H1 (cell line): ENCODE measurements around the gene ALPL. TPM values are rescaled to one million over a fixed set of nuclear protein-coding genes. Genes with fewer than 3 reads are reported as not detected.

Experiments
- CTCF ChIA-PET: fragments of 300-600 bp; sonication (Branson Sonifier 250); formaldehyde crosslinking; loops from one replicate; lab custom pipeline; 2021; ENCODE audit not compliant: partially characterized antibody; lab: Charles Lee
- POLR2A ChIA-PET: fragments of 300-600 bp; sonication (Branson Sonifier 250); formaldehyde crosslinking; loops from one replicate; lab custom pipeline; 2021; ENCODE audit warnings: inconsistent platforms; ENCODE audit not compliant: partially characterized antibody; lab: Charles Lee
- DNase-seq, 2 experiments: peaks; one replicate each; pipeline versions ENCODE4 v3.0.0 to v3.0.0-alpha.2; 2010 to 2022; ENCODE audit warnings: low spot score in 2 of 2, low read depth in 1 of 2, mixed read lengths in 1 of 2
- FAIRE-seq: peaks from 2 replicates; lab custom pipeline; 2011; peaks lifted over from hg19 to GRCh38; lab: Jason Lieb, UNC
- H2AFZ ChIP-seq: 2 replicates; pipeline ENCODE4 v1.8.1; 2012; ENCODE audit warnings: low read length, inconsistent platforms
- H2AK5ac ChIP-seq: 2 replicates; pipeline ENCODE4 v1.6.1; 2013; ENCODE audit warnings: low read depth, low read length
- H2BK120ac ChIP-seq: replicated peaks from 2 replicates; pipeline ENCODE3; 2013; ENCODE audit warnings: low read depth, low read length, inconsistent platforms
- H2BK12ac ChIP-seq: 2 replicates; pipeline ENCODE4 v1.6.1; 2013; ENCODE audit warnings: low read depth, low read length
- H2BK15ac ChIP-seq: 2 replicates; pipeline ENCODE4 v1.6.1; 2013; ENCODE audit warnings: low read length
- H2BK20ac ChIP-seq: 2 replicates; pipeline ENCODE4 v1.6.1; 2013; ENCODE audit warnings: low read length
- H2BK5ac ChIP-seq: 2 replicates; pipeline ENCODE4 v1.6.1; 2013; ENCODE audit warnings: low read depth, low read length
- H3K14ac ChIP-seq: 2 replicates; pipeline ENCODE4 v1.6.1; 2013; ENCODE audit warnings: inconsistent platforms; ENCODE audit not compliant: insufficient read length
- H3K18ac ChIP-seq: 2 replicates; pipeline ENCODE4 v1.6.1; 2013; ENCODE audit warnings: low read length; ENCODE audit errors: extremely low read depth
- H3K23ac ChIP-seq: 2 replicates; pipeline ENCODE4 v1.6.1; 2013; ENCODE audit warnings: inconsistent platforms; ENCODE audit not compliant: insufficient read length
- H3K23me2 ChIP-seq: 2 replicates; pipeline ENCODE4 v1.6.1; 2013; ENCODE audit warnings: low read depth, low read length
- H3K27ac ChIP-seq: 2 replicates; pipeline ENCODE4 v1.6.1; 2011; ENCODE audit warnings: low read depth, low read length, inconsistent platforms
- H3K27me3 ChIP-seq, 4 experiments: replicated peaks in 1 of 4; 1 replicate in 1 of 4; 2 replicates in 3 of 4; pipeline versions ENCODE4 v1.6.1 to v1.8.1; 2011 to 2013; ENCODE audit warnings: low read length in 3 of 4, mild to moderate bottlenecking in 3 of 4, inconsistent platforms in 2 of 4, mixed read lengths in 2 of 4, moderate library complexity in 1 of 4; ENCODE audit not compliant: control insufficient read depth in 3 of 4, insufficient read depth in 3 of 4; ENCODE audit errors: extremely low read depth in 1 of 4
- H3K36me3 ChIP-seq, 4 experiments: 2 replicates each; pipeline versions ENCODE4 v1.6.1 to v1.8.1; 2011 to 2013; ENCODE audit warnings: mild to moderate bottlenecking in 4 of 4, low read length in 3 of 4, moderate library complexity in 2 of 4, control low read depth in 1 of 4, inconsistent platforms in 1 of 4; ENCODE audit not compliant: insufficient read depth in 4 of 4, control insufficient read depth in 2 of 4
- H3K4ac ChIP-seq: replicated peaks from 2 replicates; pipeline ENCODE3; 2013; ENCODE audit warnings: low read length, low read depth, mixed read lengths, inconsistent platforms; ENCODE audit not compliant: insufficient read length
- H3K4me1 ChIP-seq, 4 experiments: replicated peaks in 1 of 4; 1 replicate in 1 of 4; 2 replicates in 3 of 4; pipeline versions ENCODE4 v1.6.1 to v1.8.1; 2011 to 2013; ENCODE audit warnings: low read length in 3 of 4, inconsistent platforms in 2 of 4, mixed read lengths in 1 of 4; ENCODE audit not compliant: insufficient read depth in 4 of 4, control insufficient read depth in 3 of 4
- H3K4me2 ChIP-seq, 2 experiments: 2 replicates each; pipeline versions ENCODE4 v1.6.1 to v1.8.1; 2011 to 2013; ENCODE audit warnings: low read depth in 2 of 2, low read length in 2 of 2, control low read depth in 1 of 2, inconsistent platforms in 1 of 2, mild to moderate bottlenecking in 1 of 2; ENCODE audit not compliant: insufficient read depth in 1 of 2
- H3K4me3 ChIP-seq, 4 experiments: fragments of 200-600, 300-600 bp in 1 of 4; sonication (generic), shearing (Covaris generic), sonication (Bioruptor Twin) in 1 of 4; 2 replicates each; pipeline versions ENCODE4 v1.5.1 to v1.8.1; 2011 to 2016; ENCODE audit warnings: low read length in 4 of 4, low read depth in 3 of 4, control low read depth in 2 of 4, inconsistent platforms in 2 of 4, mild to moderate bottlenecking in 2 of 4, mixed read lengths in 1 of 4, moderate library complexity in 1 of 4; ENCODE audit not compliant: insufficient read depth in 2 of 4; ENCODE audit errors: extremely low read depth in 1 of 4
- H3K56ac ChIP-seq: replicated peaks from 2 replicates; pipeline ENCODE3; 2013; ENCODE audit warnings: low read depth, mild to moderate bottlenecking, mixed read lengths, low read length, inconsistent platforms; ENCODE audit not compliant: insufficient read length
- H3K79me1 ChIP-seq: 2 replicates; pipeline ENCODE4 v1.6.1; 2013; ENCODE audit warnings: low read depth, low read length, control low read depth
- H3K79me2 ChIP-seq, 2 experiments: 2 replicates each; pipeline versions ENCODE4 v1.6.1 to v1.8.1; 2012 to 2013; ENCODE audit warnings: low read length in 2 of 2, mild to moderate bottlenecking in 2 of 2, inconsistent platforms in 1 of 2; ENCODE audit not compliant: insufficient read depth in 2 of 2, control insufficient read depth in 1 of 2
- H3K9ac ChIP-seq, 4 experiments: replicated peaks in 1 of 4; 1 replicate in 1 of 4; 2 replicates in 3 of 4; pipeline versions ENCODE4 v1.6.1 to v1.8.1; 2011 to 2013; ENCODE audit warnings: low read depth in 3 of 4, low read length in 3 of 4, control low read depth in 2 of 4, mild to moderate bottlenecking in 2 of 4, moderate library complexity in 2 of 4, inconsistent platforms in 1 of 4; ENCODE audit errors: extremely low read depth in 1 of 4
- H3K9me3 ChIP-seq, 2 experiments: 2 replicates each; pipeline versions ENCODE4 v1.6.1 to v1.8.1; 2012 to 2013; ENCODE audit warnings: mild to moderate bottlenecking in 2 of 2, moderate library complexity in 2 of 2, control low read depth in 1 of 2, inconsistent platforms in 1 of 2, low read depth in 1 of 2, low read length in 1 of 2, mixed read lengths in 1 of 2; ENCODE audit not compliant: insufficient read depth in 2 of 2
- H4K20me1 ChIP-seq, 2 experiments: replicated peaks in 1 of 2; 2 replicates each; pipeline versions ENCODE3 to v1.8.1; 2011 to 2013; ENCODE audit warnings: inconsistent platforms in 2 of 2, low read length in 2 of 2, mild to moderate bottlenecking in 1 of 2; ENCODE audit not compliant: insufficient read depth in 2 of 2, control insufficient read depth in 1 of 2
- H4K5ac ChIP-seq: 2 replicates; pipeline ENCODE4 v1.6.1; 2013; ENCODE audit warnings: low read length, low read depth, mixed read lengths, inconsistent platforms; ENCODE audit not compliant: insufficient read length
- H4K8ac ChIP-seq: 2 replicates; pipeline ENCODE4 v1.8.0; 2013; ENCODE audit warnings: mild to moderate bottlenecking, moderate library complexity, low read length, inconsistent platforms; ENCODE audit not compliant: insufficient read depth; ENCODE audit errors: extremely low read depth
- H4K91ac ChIP-seq: replicated peaks from 2 replicates; pipeline ENCODE3; 2013; ENCODE audit warnings: low read length, mixed read lengths, inconsistent platforms; ENCODE audit not compliant: insufficient read length
- POLR2AphosphoS5 ChIP-seq: IDR thresholded peaks from 2 replicates; pipeline ENCODE4 v1.6.1; 2011; ENCODE audit warnings: low read depth, low read length
- RFX5 ChIP-seq: IDR thresholded peaks from 2 replicates; pipeline ENCODE4 v1.6.1; 2011; ENCODE audit warnings: low read depth, low read length, improper control_type of control experiment, borderline replicate concordance
- RXRA ChIP-seq: IDR thresholded peaks from 2 replicates; pipeline ENCODE4 v1.6.1; 2011; ENCODE audit warnings: low read depth, mild to moderate bottlenecking, low read length, moderate library complexity; ENCODE audit not compliant: insufficient read depth
- TAF1 ChIP-seq: IDR thresholded peaks from 2 replicates; pipeline ENCODE4 v1.6.1; 2011; ENCODE audit warnings: mild to moderate bottlenecking, low read depth, low read length
- WGBS, 2 experiments: shearing (Covaris generic) in 1 of 2; methylation state at CpG; one replicate each; pipeline versions ENCODE4 v1.1.6 to v1.1.7; 2013 to 2015; ENCODE audit warnings: low lambda C conversion rate in 2 of 2, mixed read lengths in 2 of 2, inconsistent platforms in 1 of 2, low coverage in 1 of 2, missing lambda C conversion rate in 1 of 2; ENCODE audit not compliant: insufficient replicate concordance in 2 of 2, insufficient coverage in 1 of 2, insufficient read length in 1 of 2; ENCODE audit errors: extremely low coverage in 1 of 2, missing lambda C conversion rate in 1 of 2; 5-methylcytosine and 5-hydroxymethylcytosine counted together
- polyA plus RNA-seq, 7 experiments: library from polyadenylated mRNA; depleted of rRNA in 3 of 7; stranded (reverse) in 5 of 7; unstranded in 2 of 7; fragments of >200 nt in 5 of 7; fragments of 200-250 nt in 2 of 7; gene quantifications; 1 replicate in 5 of 7; 2 replicates in 1 of 7; 4 replicates in 1 of 7; pipeline versions ENCODE4 v1.2.1 to v1.2.3, GENCODE V29; 2011 to 2013; ENCODE audit warnings: missing spikeins in 2 of 7, mixed read lengths in 2 of 7
- total RNA-seq: library from RNA; stranded (reverse); fragmentation: NEBNext Ultra II Directional; extraction: Animal tissue kit (Norgen Biotek cat#: 25700); gene quantifications from 2 replicates; pipeline ENCODE4 v1.2.1, GENCODE V29; 2021

Gene ALPL
- total and polyA plus RNA-seq, 2 of the 8 experiments (the other 6 are each of a cell fraction or from before 2014, with no cell fraction given): 175 to 362 TPM

GRCh38 chr1:21570885-21571284 is 61.7 kb downstream of the ALPL start:
- Histone ChIP-seq H2BK15ac (no peak overlapping the region), H4K8ac (no peak overlapping the region), H4K91ac (no peak overlapping the region), H2AK5ac (no peak overlapping the region), H3K18ac (no peak overlapping the region), H3K27ac (no peak overlapping the region), H4K5ac (no peak overlapping the region), H3K4me3 (no peak overlapping the region), H2BK120ac (no peak overlapping the region), H3K23me2 (no peaks in the 10 kb centered on the region; the same call in 1 of the 2 replicates), H3K27me3 (no peaks in the 10 kb centered on the region; a peak in 1 of 7 replicates), H3K9ac (no peak overlapping the region), H3K4me1 (peaks cover 2 to 7% (median 4%) of the 10 kb centered on the region in 4 experiments; a peak in 6 of 7 replicates), H2BK20ac (no peak overlapping the region), H2AFZ (no peak overlapping the region), H3K56ac (no peak overlapping the region), H2BK12ac (no peak overlapping the region), H3K23ac (no peak overlapping the region), H4K20me1 (peaks cover 2 to 9% of the 10 kb centered on the region in 2 experiments), H3K79me1 (no peaks in the 10 kb centered on the region), H3K14ac (no peak overlapping the region), H3K4me2 (no peak overlapping the region), H3K4ac (no peak overlapping the region), H3K36me3 (peaks cover 0 to 13% (median 2%) of the 10 kb centered on the region in 4 experiments; a peak in 5 of 8 replicates), H3K9me3 (no peaks in the 10 kb centered on the region), H2BK5ac (no peak overlapping the region), H3K79me2 (no peaks in the 10 kb centered on the region)
- POLR2A ChIA-PET: interaction anchor here (1.4 kb wide), 1 partner anchor 24 kb away, joined by 3 read pairs; no protein-coding TSS in a partner anchor
- FAIRE-seq (no peak), DNase-seq (no peak)
- WGBS, 2 experiments: 94% methylated on average over 4 of the region's 4 CpGs; no CpG with 5 or more reads in 1 of the 2 experiments
- TF ChIP-seq POLR2AphosphoS5: no peak
- no peak for TF ChIP-seq RFX5
- TF ChIP-seq TAF1: no peak
- TF ChIP-seq RXRA: no peak
- CTCF ChIA-PET: interaction anchor here (0.6 to 2.8 kb wide), 14 partner anchors 10 to 202 kb away, joined by 3 to 12 read pairs (median 3); partner anchors contain the start of gene ALPL
